HepG2 (cell line): ENCODE measurements around the gene PLPPR3. TPM values are rescaled to one million over a fixed set of nuclear protein-coding genes. Genes with fewer than 3 reads are reported as not detected.

Experiments
- CCDC6 ChIP-seq: sonication (generic); formaldehyde crosslinking; IDR thresholded peaks from 2 replicates; pipeline ENCODE4 v1.8.1; 2022; ENCODE audit warnings: mild to moderate bottlenecking, missing genetic modification reagents, moderate library complexity
- CEBPB ChIP-seq: IDR thresholded peaks from 2 replicates; pipeline ENCODE4 v1.6.1; 2011; ENCODE audit warnings: low read depth, low read length, improper control_type of control experiment, borderline replicate concordance
- CENPX ChIP-seq: sonication (generic); formaldehyde crosslinking; IDR thresholded peaks from 2 replicates; pipeline ENCODE4 v1.9.0; 2021; ENCODE audit warnings: mild to moderate bottlenecking, missing genetic modification reagents, moderate library complexity
- KLF11 ChIP-seq: IDR thresholded peaks from 2 replicates; pipeline ENCODE4 v1.6.1; 2016; ENCODE audit warnings: missing compliant biosample characterization
- KLF6 ChIP-seq: IDR thresholded peaks from 2 replicates; pipeline ENCODE4 v1.8.0; 2016; ENCODE audit warnings: missing biosample characterization, missing genetic modification reagents
- MAZ ChIP-seq, 2 experiments: sonication (generic) in 1 of 2; formaldehyde crosslinking in 1 of 2; IDR thresholded peaks; 2 replicates each; pipeline versions ENCODE4 v1.5.0 to v1.6.1; 2012 to 2020; ENCODE audit warnings: low read depth in 2 of 2, mild to moderate bottlenecking in 2 of 2, borderline replicate concordance in 1 of 2, improper control_type of control experiment in 1 of 2, low read length in 1 of 2, missing genetic modification reagents in 1 of 2, moderate library complexity in 1 of 2
- MBNL3 ChIP-seq: fragments of 250-450 bp; sonication (Bioruptor Pico); conservative IDR thresholded peaks from 2 replicates; pipeline ENCODE4 v1.8.0; 2022; ENCODE audit warnings: mild to moderate bottlenecking, inconsistent platforms
- MYNN ChIP-seq: sonication (generic); formaldehyde crosslinking; IDR thresholded peaks from 2 replicates; pipeline ENCODE4 v1.4.0; 2020; ENCODE audit warnings: mild to moderate bottlenecking, low read depth, missing genetic modification reagents
- POLR2A ChIP-seq, 2 experiments: IDR thresholded peaks; 2 replicates each; pipeline ENCODE4 v1.6.1; 2011; ENCODE audit warnings: low read depth in 2 of 2, low read length in 2 of 2, mild to moderate bottlenecking in 1 of 2, moderate library complexity in 1 of 2; ENCODE audit not compliant: insufficient read depth in 1 of 2
- PRDM15 ChIP-seq: sonication (generic); formaldehyde crosslinking; IDR thresholded peaks from 2 replicates; pipeline ENCODE4 v1.4.0; 2020; ENCODE audit warnings: missing genetic modification reagents
- RAD21 ChIP-seq: fragments of 450-650 bp; formaldehyde crosslinking; IDR thresholded peaks from 2 replicates; pipeline ENCODE4 v1.5.0; 2020; ENCODE audit warnings: mild to moderate bottlenecking
- RBFOX2 ChIP-seq: fragments of 200-400 bp; formaldehyde crosslinking; IDR thresholded peaks from 2 replicates; pipeline ENCODE4 v1.6.1; 2017; ENCODE audit warnings: low read depth, mild to moderate bottlenecking, low read length
- RELA ChIP-seq: sonication (generic); formaldehyde crosslinking; IDR thresholded peaks from 2 replicates; pipeline ENCODE4 v1.4.0; 2020; ENCODE audit warnings: missing genetic modification reagents
- SP1 ChIP-seq, 2 experiments: fragments of 450-650 bp in 1 of 2; sonication (generic) in 1 of 2; formaldehyde crosslinking in 1 of 2; IDR thresholded peaks; 2 replicates each; pipeline versions ENCODE4 v1.4.0 to v1.6.1; 2016 to 2020; ENCODE audit warnings: missing genetic modification reagents in 1 of 2
- STAT5B ChIP-seq: sonication (generic); formaldehyde crosslinking; IDR thresholded peaks from 2 replicates; pipeline ENCODE4 v1.4.0; 2020; ENCODE audit warnings: missing genetic modification reagents
- ZFP62 ChIP-seq: sonication (generic); formaldehyde crosslinking; IDR thresholded peaks from 2 replicates; pipeline ENCODE4 v1.4.0; 2020; ENCODE audit warnings: missing genetic modification reagents
- ZFX ChIP-seq: sonication (generic); formaldehyde crosslinking; IDR thresholded peaks from 2 replicates; pipeline ENCODE4 v1.4.0; 2020; ENCODE audit warnings: mild to moderate bottlenecking, low read depth, missing genetic modification reagents, moderate library complexity
- ZMYM3 ChIP-seq: sonication (generic); formaldehyde crosslinking; IDR thresholded peaks from 2 replicates; pipeline ENCODE4 v1.5.1; 2020; ENCODE audit warnings: mild to moderate bottlenecking, missing genetic modification reagents
- ZNF33B ChIP-seq: sonication (generic); formaldehyde crosslinking; IDR thresholded peaks from 2 replicates; pipeline ENCODE4 v1.5.1; 2020; ENCODE audit warnings: mild to moderate bottlenecking, missing genetic modification reagents
- ZNF431 ChIP-seq: sonication (generic); formaldehyde crosslinking; IDR thresholded peaks from 2 replicates; pipeline ENCODE4 v1.9.0; 2022; ENCODE audit warnings: missing genetic modification reagents, low read depth, mild to moderate bottlenecking, borderline replicate concordance
- polyA plus RNA-seq, 8 experiments: library from polyadenylated mRNA; depleted of rRNA in 3 of 8; stranded (reverse) in 7 of 8; unstranded in 1 of 8; fragments of >200 nt; fragmentation: Illumina TruSeq in 4 of 8; extraction: Trizol in 4 of 8; gene quantifications; 2 replicates each; pipeline versions ENCODE4 v1.2.1 to v1.2.3, GENCODE V29; 2011 to 2016; ENCODE audit warnings: low read depth in 4 of 8, missing spikeins in 1 of 8, mixed read lengths in 1 of 8; ENCODE audit not compliant: insufficient read depth in 1 of 8
- total RNA-seq, 5 experiments: library from RNA; depleted of rRNA; stranded (reverse); fragments of >200 nt; fragmentation: Illumina TruSeq; extraction: Trizol; gene quantifications; 2 replicates each; pipeline ENCODE4 v1.2.3, GENCODE V29; 2016; ENCODE audit warnings: low read depth in 1 of 5
- TF ChIP-seq, protein P1 (sequence below): sonication (generic); formaldehyde crosslinking; IDR thresholded peaks from 2 replicates; pipeline ENCODE4 v1.5.0; 2020; ENCODE audit warnings: missing genetic modification reagents
- TF ChIP-seq, protein P2 (sequence below): sonication (generic); formaldehyde crosslinking; IDR thresholded peaks from 2 replicates; pipeline ENCODE4 v1.4.0; 2020; ENCODE audit warnings: missing genetic modification reagents

Gene PLPPR3
- total and polyA plus RNA-seq, 2 of the 13 experiments (the other 11 are each of a cell fraction or from before 2014, with no cell fraction given), result 0.07 to 0.16 TPM

- TF ChIP-seq RAD21 (CRISPR knock-in tag) (peak; percentile 56; the same call in 1 of the 2 replicates), ZNF431 (CRISPR knock-in tag) (no peak), RELA (CRISPR knock-in tag) (no peak), MAZ (IDR thresholded peaks at IDR 0.05; ENCODE audit: borderline replicate concordance, low read depth, low read length) (no peak; the same call in 1 of the 2 replicates), MAZ (CRISPR knock-in tag; IDR thresholded peaks at IDR 0.05; ENCODE audit: low read depth) (peak; percentile 91), KLF6 (no peak), ZMYM3 (CRISPR knock-in tag) (no peak), SP1 (IDR thresholded peaks at IDR 0.05) (no peak), SP1 (CRISPR knock-in tag; IDR thresholded peaks at IDR 0.05) (peak; percentile 28; the same call in 1 of the 2 replicates), CCDC6 (peak; percentile 76), RBFOX2 (peak; percentile 92), MBNL3 (CRISPR knock-in tag) (no peak), POLR2A (IDR thresholded peaks at IDR 0.05; ENCODE audit: insufficient read depth in 1 of 2, low read depth in 2 of 2, low read length in 2 of 2) (0 out of 4 replicates have a peak, but pooled peaks of 1 of the 2 experiments have one; percentile 21), KLF11 (CRISPR knock-in tag) (no peak), ZNF33B (CRISPR knock-in tag) (no peak), MYNN (CRISPR knock-in tag) (no peak), PRDM15 (CRISPR knock-in tag) (0 out of 2 replicates have a peak, but pooled peaks have one; percentile 37), CENPX (CRISPR knock-in tag) (no peak), STAT5B (CRISPR knock-in tag) (no peak), CEBPB (no peak), ZFP62 (no peak), ZFX (CRISPR knock-in tag) (peak; percentile 28)
- TF ChIP-seq, protein P1, sequence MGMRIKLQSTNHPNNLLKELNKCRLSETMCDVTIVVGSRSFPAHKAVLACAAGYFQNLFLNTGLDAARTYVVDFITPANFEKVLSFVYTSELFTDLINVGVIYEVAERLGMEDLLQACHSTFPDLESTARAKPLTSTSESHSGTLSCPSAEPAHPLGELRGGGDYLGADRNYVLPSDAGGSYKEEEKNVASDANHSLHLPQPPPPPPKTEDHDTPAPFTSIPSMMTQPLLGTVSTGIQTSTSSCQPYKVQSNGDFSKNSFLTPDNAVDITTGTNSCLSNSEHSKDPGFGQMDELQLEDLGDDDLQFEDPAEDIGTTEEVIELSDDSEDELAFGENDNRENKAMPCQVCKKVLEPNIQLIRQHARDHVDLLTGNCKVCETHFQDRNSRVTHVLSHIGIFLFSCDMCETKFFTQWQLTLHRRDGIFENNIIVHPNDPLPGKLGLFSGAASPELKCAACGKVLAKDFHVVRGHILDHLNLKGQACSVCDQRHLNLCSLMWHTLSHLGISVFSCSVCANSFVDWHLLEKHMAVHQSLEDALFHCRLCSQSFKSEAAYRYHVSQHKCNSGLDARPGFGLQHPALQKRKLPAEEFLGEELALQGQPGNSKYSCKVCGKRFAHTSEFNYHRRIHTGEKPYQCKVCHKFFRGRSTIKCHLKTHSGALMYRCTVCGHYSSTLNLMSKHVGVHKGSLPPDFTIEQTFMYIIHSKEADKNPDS, result no peak
- TF ChIP-seq, protein P2, sequence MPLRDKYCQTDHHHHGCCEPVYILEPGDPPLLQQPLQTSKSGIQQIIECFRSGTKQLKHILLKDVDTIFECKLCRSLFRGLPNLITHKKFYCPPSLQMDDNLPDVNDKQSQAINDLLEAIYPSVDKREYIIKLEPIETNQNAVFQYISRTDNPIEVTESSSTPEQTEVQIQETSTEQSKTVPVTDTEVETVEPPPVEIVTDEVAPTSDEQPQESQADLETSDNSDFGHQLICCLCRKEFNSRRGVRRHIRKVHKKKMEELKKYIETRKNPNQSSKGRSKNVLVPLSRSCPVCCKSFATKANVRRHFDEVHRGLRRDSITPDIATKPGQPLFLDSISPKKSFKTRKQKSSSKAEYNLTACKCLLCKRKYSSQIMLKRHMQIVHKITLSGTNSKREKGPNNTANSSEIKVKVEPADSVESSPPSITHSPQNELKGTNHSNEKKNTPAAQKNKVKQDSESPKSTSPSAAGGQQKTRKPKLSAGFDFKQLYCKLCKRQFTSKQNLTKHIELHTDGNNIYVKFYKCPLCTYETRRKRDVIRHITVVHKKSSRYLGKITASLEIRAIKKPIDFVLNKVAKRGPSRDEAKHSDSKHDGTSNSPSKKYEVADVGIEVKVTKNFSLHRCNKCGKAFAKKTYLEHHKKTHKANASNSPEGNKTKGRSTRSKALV (CRISPR knock-in tag), result no peak
Observed at GRCh38 chr19:797528-798414, 24.0 kb downstream of the PLPPR3 start (continued).
